Hepatocyte (in vitro differentiated cells): ENCODE data around the gene MYO1A.

Experiments used
- CTCF ChIP-seq: fragments of 200-600 bp; sonication (generic); IDR thresholded peaks from 2 replicates; pipeline ENCODE4 v1.5.1; 2016; ENCODE audit warnings: antibody characterized with exemption, mild to moderate bottlenecking; ENCODE audit not compliant: poor library complexity
- EZH2phosphoT487 ChIP-seq: fragments of 200-600 bp; sonication (generic); IDR thresholded peaks from one replicate; pipeline ENCODE4 v1.6.1; 2018; ENCODE audit warnings: antibody characterized with exemption, mild to moderate bottlenecking, low read depth, moderate library complexity; ENCODE audit not compliant: unreplicated experiment, severe bottlenecking

- TF ChIP-seq CTCF: no peak
- TF ChIP-seq EZH2phosphoT487: no peak
Measured at GRCh38 chr12:57087010-57087690, 37.2 kb upstream of the MYO1A start.
